Activated CD4-positive, alpha-beta T cell treated with anti-CD3 and anti-CD28 coated beads, Interleukin-2, amount 50 U/mL, for 16 hours (primary cell): Measurements from ENCODE around the gene SEZ6L.
A peak's percentile ranks its signal among the peaks of the same experiment; 100 is the strongest.

ENCODE experiments used
- DNase-seq: peaks from one replicate; pipeline ENCODE4 v3.0.0-alpha.2; 2020

Gene SEZ6L

DNA sequence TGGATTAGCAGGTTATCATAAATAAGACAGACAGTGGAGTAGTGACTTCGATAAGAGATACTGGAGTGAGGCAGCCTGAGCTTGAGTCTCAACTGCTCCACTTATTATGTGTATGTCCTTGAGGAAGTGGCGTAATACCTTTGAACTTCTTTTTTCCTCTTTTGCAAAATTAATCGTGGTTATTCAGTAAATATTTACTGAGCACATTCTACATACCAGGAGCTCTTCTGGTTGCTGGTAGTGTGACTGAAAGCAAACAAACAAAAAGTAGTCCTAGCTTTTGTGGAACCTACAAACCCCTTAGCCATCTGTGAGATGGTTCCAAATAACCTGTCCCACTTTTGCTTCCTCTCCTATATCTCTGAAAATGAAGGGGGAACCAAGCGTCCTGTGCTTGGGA, 134.2 kb downstream of the SEZ6L start:
- no peak for DNase-seq

DNA sequence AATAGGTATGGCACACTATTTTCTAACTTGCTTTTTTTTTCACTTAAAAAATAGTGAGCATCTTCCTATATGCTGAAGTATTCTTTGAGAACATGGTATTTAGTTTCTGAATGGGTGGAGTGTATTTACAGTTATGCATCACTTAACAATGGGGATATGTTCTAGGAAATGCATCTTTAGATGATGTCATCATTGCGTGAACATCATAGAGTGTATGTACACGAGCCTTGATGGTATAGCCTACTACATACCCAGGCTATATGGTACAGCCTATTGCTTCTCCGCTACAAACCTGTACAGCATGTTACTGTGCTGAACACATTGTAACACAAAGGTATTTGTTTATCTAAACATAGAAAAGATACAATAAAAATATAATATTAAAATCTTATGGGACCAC, 135.5 kb downstream of the SEZ6L start:
- no peak for DNase-seq

DNA sequence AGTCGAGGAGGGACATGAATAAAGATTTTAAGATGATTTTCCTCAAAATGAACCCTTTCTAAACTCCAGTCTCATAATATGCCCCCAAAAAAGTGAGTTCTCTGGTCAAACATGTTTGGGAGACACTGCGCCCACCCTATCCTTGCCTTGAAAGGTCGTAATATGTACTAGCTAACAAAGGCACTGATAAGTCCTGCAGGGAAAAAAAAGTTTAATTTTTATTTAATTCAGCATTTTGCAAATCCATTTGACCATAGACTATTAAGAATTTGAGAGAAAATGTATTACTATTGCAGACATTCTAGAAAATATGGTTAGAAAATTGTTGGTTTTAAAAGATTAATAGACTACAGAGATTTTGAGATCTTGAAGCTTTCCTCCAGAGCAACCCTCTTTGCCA, 139.2 kb downstream of the SEZ6L start:
- DNase-seq, result no peak

DNA sequence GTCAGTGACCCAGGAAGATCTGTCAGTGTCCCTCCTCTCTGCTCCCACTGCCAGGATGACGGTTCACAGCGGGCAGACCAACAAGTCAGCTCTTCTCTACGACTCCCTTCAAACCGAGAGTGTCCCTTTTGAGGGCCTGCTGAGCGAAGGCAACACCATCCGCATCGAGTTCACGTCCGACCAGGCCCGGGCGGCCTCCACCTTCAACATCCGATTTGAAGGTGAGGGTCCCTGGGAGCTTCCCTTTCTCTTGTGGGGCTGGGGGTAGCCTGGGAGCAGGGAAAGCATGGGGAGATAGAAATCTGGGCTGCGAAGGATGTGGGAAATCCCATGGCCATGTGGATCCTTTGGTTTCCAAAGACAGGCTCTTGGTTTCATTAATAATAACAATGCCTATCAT, 141.4 kb downstream of the SEZ6L start:
- DNase-seq, result no peak

DNA sequence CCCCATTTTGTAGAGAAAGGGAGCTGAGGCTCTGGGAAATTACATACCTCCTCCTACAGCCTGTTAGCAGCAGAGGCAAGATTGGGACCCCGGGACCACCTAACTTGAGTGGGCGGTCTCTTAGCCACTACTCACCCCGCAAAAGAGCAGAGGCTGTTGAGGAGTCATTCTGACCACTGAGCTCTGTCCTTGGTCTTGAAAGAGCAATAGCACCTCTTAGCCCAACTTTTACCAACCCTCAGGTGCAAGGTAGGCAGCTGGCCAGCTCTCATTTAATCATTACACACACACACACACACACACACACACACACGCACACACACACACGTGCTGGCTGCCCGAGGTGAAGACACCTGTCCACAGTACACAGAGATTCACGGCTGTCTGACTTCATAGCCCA, 144.0 kb downstream of the SEZ6L start:
- no peak for DNase-seq

DNA sequence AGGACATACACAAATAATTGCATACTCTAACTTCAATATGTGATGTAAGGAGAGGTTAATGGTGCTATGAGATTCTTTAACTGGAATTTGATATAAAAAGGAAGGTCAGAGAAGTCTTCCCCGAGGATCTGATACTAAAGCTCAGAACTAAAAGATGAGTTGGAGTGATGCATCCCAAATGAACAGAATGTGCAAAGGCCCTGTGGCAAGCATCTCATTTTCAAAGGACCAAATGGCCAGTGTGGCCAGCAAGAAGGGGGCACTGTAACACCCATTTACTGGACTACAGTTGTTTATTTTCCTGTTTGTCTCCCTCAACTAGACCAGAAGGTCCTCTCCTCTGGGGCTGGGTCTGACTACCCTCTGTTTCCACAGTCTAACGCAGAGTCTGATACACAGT, 144.9 kb downstream of the SEZ6L start:
- no peak for DNase-seq

DNA sequence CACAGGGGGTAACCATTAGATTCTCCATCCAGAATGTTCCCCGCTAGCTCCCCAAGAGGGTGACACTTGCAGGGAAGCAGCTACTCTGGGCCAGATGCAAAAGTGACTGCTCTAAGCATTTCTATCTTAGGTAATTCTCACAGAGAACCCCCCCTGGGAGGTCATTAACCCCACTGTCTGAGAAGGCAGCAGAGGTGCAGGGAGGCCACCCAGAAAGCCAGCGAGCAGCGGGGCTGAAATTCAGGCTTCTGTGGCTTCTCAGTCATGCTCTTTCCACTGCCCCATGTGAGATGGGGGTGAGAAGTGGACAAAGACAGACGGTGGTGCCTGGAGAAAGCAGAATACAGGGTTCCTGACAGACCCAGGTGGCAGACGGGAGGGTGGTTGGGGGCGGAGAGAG, 145.4 kb downstream of the SEZ6L start:
- DNase-seq, result no peak

DNA sequence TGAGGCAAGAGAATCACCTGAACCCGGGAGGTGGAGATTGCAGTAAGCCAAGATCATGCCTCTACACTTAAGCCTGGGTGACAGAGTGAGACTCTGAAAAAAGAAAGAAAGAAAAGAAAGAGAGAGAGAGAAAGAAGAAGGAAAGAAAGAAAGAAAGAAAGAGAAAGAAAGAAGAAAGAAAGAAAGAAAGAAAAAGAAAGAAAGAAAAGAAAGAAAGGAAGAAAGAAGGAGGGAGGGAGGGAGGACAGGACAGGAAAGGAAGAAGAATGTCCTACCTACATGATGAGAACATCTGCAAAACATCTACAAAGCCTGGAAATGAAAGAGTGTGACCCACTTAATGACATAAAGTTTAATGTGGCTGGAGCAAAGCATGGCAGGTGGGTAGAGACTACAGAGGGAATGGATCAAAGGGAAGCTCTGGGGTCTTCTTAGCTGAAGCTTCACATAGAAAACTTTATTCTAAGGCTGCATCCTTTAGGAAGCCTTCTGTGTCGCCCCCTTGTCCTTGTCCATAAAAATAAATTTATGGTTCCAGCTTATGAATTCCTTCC, 147.5 kb downstream of the SEZ6L start:
- no peak for DNase-seq

DNA sequence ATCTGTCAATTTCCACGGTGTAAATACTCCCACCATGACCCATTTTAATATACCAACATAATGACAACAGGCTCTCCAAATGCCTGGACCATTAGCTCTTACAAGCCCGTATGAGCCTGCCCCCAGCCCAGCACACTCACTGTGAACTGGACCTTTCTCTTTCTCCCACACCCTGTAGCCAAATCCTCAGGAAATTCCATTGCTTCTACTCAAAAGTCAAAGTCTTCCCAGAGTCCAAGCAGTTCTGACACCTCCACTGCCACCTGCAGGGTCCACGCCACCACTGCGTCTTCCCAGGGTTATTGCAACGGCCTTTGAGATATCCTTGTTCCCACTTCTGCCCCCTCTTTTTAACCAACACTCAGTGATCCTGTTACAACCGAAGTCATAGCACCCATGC, 149.7 kb downstream of the SEZ6L start:
- DNase-seq, result no peak

DNA sequence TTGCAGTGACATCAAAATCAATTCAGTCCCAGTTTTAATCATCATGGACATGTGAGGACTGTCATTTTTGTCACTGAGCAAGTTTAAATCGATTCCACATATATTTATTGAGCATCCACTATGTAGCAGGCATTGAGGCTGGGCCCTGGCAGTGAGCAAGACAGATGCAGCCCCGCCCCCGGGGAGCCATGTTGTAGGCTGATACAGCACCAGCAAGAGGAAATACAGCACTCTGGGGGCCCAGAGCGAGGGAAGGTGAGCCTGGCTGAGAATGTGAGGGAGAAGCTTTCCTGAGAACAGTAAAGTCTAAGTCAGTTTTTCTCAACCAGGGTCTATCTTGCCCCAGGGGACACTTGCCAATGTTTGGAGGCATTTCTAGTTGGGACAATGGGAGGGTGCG, 151.2 kb downstream of the SEZ6L start:
- DNase-seq, result no peak

DNA sequence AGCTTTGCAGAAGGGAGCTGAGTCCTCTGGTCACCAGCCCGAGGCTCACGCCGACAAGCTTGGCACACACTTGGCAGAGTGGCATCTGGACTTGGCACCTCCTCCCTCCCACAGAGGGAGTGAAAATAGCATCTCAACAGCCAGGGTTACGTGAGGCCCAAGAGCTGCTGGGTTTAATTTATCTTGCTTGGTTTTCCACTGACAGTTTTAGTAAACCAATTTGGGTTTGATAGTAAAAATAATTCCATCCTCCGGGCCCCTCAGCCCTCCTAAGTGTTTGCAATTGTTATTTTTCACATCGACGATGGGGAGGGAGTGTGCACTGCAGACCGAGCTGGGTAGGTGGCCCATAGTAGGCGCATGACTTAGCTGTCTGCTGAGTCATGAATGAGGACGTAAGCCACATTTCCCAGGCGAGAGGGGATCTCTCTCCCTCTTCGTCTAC, 152.2 kb downstream of the SEZ6L start:
- no peak for DNase-seq

DNA sequence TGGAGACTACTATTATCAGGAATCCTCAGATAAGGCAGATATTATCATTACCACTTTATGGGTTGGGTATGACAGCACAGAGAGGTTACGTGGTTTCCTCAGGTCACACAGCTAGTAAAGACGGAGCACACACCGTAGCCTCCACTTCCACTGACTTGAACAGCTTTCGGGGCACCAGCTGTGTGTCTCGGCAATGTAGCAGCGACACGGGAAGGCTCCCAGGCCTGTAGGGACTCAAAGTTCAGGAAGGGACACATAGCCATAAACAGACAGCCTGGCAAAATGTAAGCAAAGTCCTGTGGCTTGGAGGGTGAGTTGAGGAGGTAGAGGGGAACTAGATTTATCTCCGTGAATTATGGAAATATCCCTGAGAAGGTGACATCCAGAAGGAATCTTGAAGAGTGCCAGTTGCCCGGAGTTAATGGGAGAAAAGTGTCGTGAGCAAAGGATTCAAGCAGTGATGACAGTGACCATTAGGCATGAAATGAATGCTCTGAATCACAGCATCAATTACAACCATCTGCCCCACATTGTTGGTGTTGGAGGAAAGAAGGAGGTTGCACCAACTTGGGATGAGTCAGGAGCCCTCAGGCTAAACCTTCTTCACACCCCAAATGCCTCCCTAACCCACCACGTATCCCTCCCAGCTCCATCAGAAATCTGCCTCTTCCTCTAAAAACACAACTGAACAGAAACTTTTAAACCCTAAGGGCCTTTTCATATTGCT, 153.1 kb downstream of the SEZ6L start:
- DNase-seq, result no peak

DNA sequence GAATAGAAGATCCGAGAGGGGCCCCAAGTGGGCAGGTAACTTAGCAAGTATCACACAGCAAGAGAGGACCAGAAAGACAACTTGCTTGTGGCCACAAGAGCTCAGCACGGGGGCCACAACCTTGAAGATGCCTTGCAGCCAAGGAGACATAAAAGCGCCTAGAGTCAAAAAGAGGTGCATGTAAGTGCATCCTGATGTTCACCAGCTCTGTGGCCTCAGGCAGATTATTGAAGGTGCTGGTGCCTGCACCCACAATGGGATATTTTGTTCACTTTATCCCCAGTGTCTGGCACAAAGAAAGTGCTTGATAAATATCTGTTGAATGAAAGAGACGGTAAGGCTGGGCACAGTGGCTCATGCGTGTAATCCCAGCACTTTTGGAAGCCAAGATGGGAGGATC, 153.8 kb downstream of the SEZ6L start:
- DNase-seq, result no peak

DNA sequence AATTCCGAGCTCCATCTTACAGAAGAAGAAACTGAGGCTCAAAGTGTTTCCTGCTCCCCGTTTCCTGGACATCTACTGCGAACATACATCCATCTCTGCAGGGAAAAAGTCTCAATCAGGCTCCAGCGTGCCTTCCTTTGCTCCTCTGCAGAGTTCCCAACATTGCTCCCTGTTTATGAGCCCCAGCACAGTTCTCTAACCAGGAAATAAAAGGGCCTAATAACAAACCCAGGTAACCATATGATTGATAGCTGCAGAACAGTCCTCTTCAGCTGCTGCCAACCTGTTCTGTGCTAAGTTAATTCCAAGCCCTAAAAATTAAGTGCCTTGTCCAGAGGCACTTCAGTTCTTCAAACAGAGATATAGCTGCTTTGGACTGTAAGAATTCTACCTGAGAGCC, 154.9 kb downstream of the SEZ6L start:
- DNase-seq, result no peak

DNA sequence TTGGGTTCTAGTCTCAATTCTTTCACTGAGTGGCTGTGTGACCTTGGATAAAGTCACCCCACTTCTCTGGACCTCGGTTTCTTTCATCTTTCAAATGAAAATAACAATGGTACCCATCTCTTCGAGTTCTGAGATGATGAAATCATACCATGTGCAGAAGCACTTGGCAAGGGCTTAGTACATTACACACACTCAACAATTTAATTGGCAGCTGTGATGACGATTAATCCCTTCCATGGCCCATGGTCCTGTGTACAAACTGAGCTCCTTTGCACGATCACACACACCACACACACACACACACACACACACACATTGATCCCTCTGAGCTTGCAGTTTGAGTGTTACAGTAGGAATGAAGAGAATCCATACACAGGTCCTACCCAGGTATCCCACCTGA, 156.4 kb downstream of the SEZ6L start:
- DNase-seq, result no peak

DNA sequence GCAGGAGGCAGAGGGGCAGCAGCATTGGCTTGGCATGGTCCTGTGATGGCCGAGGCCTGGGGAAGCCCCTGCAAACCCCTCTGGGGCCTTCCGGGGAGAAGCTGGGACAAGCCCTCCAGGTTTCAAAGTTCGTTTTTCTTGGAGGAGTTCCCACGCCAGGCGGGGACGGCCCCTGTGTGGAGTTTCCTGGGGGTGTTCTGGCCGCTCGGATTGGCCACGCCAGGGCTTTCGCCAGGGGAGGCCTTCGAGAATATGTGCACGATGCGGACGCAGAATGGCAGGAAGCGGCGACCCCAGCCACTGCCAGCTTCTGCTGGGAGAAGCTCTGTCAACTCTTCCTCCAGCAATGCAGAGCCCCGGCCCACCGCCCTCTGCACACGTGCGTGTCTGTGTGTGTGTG, 157.5 kb downstream of the SEZ6L start:
- DNase-seq, result no peak

DNA sequence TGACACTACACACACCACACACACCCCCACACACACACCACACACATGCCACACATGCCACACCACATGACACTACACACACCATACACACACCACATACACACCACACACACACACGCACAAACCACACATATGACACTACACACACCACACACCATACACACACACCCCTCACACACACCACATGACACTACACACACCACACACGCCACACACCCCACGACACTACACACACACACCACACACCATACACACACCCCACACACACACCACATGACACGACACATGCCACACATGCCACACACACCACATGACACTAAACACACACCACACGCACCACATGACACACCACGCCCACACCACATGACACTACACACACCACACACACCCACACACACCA, 158.0 kb downstream of the SEZ6L start:
- no peak for DNase-seq

DNA sequence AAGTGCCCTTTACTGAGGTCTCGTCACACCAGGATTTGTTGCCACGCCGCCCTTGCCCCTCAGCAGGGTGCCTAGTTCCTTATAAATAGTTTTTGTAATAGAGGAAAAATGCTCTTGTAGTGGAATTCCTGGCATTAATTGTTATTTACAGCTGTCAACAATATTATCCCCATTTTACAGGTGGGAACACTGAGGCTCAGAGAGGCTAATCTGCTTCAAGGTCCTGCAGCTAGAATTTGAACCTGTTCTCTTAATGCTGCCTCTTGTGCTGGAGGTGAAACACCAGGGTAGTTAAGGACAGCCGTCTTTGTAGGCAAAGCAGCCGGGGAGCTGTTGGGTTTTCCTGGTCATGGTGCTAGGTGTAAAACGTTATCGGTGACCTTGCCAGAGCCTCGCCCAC, 159.0 kb downstream of the SEZ6L start:
- DNase-seq, result no peak

DNA sequence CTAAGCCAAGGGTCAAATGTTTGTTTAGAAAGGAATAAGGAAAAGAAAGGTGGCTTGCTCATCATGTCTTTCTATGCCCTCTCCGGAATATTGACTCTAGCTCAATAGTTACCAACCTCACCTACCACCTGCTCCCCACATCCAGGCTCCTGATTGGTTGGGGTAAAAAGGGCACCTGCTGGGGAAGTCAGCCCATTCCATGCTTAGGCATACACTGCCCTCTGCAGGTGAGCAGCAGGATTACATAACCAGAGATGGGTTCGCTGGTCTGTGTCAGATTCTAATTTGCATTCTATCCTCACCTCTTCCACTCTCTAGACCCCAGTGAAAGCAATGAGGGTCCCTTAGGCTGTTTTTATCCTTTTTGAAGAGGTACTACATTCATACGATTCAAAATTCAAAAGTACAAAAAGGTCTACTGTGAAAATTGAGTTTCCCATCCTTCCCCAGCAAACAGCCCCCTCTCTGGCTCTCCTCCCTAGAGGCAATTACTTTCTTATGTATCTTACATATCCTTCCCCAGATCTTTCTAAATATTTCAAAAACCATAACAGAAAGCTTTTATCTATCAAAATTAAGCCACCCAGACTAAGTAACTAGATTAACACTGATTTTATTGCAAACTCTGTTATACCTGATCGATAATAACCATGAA, 161.8 kb downstream of the SEZ6L start:
- DNase-seq, result peak; percentile 64

DNA sequence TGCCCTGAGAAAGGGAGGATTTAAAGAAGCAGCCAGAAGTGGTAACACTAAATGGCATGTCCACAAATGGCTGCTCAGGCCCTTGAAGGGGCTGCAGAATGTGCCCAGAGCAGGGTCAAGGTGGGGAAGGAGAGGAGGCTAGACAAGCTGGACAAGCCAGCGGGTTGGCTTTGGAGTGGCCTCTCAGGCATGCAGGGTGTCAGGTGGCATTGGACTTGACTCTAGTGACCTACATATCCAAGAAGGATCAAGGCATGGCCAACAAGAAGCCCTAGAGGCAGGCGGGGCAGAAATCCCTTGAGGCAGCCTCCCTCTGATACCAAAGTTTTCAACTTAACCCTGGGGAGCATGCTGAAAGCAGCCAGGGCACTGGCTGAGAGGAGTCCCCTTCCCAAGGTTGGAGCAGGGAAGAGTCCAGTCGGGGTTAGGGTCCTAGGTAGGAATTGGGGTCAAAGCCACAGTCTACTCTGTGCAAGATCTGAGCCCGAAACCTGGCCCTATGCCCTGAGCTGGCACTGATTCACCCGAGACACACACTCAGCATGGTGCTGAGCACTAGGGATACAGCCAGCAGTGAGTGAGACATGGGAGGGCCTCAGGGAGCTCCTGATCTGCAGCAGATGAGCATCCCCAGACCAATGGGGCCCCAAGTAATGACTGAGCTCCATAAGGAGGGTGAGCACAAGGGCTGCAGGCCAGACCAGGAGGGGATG, 164.0 kb downstream of the SEZ6L start:
- no peak for DNase-seq

DNA sequence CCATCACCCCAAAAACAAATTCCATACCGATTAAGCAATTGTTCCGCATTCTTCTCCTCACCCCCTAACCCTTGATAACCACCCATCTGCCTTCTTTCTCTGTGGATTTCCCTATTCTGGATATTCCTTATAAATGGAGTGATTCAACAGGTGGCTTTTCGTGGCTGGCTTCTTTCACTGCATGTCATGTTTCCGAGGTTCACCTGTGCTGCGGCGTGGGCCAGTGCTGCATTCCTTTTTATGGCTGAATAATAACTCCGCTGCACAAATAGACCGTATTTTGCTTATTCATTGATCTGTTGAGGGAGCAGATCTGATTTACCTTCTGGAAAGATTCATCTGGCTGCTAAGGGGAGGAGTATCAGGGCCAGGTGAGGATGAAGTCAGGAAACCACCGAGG, 165.0 kb downstream of the SEZ6L start:
- no peak for DNase-seq

DNA sequence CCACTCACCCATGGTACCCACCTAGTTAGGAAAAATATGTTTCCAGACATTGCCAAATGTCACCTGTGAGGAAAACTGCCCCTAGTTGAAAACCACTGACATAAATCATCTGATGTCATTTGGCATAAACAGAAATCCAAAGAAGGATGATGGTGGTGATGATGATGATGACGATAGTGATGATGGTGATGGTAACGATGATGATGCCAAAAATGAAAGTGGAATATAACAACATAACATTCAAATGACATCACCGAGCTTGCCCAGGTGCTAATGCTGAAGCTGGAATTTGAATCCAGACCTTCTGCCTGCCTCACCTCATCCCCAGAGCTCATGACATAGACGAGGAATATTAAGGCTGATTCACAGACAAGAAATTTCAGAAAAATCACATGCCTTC, 167.5 kb downstream of the SEZ6L start:
- no peak for DNase-seq

DNA sequence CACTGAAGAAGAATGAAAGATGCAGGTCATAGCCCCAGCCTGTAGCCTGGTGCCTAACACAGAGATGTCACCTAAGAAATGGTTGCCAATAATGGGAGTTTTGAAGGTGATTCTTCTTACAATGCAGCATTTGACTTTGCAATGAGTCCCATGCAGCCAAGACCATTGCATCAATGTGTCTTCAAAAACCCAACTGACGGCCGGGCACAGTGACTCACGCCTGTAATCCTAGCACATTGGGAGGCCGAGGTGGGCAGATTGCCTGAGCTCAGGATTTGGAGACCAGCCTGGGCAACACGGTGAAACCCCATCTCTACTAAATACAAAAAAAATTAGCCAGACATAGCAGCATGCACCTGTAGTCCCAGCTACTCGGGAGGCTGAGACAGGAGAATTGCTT, 170.5 kb downstream of the SEZ6L start:
- DNase-seq, result no peak
